A549 (cell line): ENCODE measurements around the gene IFT80. TPM values are rescaled to one million over a fixed set of nuclear protein-coding genes. Genes with fewer than 3 reads are reported as not detected.

ENCODE experiments used
- ATAC-seq, 2 experiments: fragments of 200-7000 bp in 1 of 2; fragments of >200 bp in 1 of 2; cut with Nextera tagmentation in 1 of 2; cut with Tn5 transposase in 1 of 2; 3 replicates each; pipeline versions ENCODE4 v1.8.0 to v1.9.1; 2018 to 2020; ENCODE audit warnings: mild to moderate bottlenecking in 1 of 2, moderate library complexity in 1 of 2
- CTCF ChIA-PET: fragments of 300-600 bp; sonication (Branson Sonifier 250); formaldehyde crosslinking; extraction: SDS; loops from one replicate; lab custom pipeline; 2021; ENCODE audit warnings: antibody characterized with exemption, inconsistent platforms; lab: Yijun Ruan, JAX
- POLR2A ChIA-PET: fragments of 350-600 bp; formaldehyde crosslinking; extraction: SDS; loops from one replicate; lab custom pipeline; 2021; ENCODE audit warnings: antibody characterized with exemption, inconsistent platforms; lab: Yijun Ruan, JAX
- DNase-seq, 2 experiments: peaks; one replicate each; pipeline versions ENCODE4 v3.0.0 to v3.0.0-alpha.2; 2011 to 2016; ENCODE audit warnings: low read depth in 1 of 2, low spot score in 1 of 2
- FAIRE-seq: peaks from 2 replicates; lab custom pipeline; 2011; peaks lifted over from hg19 to GRCh38; lab: Jason Lieb, UNC
- H3K27ac ChIP-seq, 2 experiments: fragments of >200 bp; sonication (Bioruptor Twin); formaldehyde crosslinking; 3 replicates each; pipeline ENCODE4 v1.5.1; 2016 to 2017
- H3K4me1 ChIP-seq: fragments of >200 bp; sonication (Bioruptor Twin); formaldehyde crosslinking; 3 replicates; pipeline ENCODE4 v1.6.1; 2016
- H3K4me2 ChIP-seq: fragments of >200 bp; sonication (Bioruptor Twin); formaldehyde crosslinking; 3 replicates; pipeline ENCODE4 v1.6.1; 2016
- H3K4me3 ChIP-seq: fragments of >200 bp; sonication (Bioruptor Twin); formaldehyde crosslinking; 3 replicates; pipeline ENCODE4 v1.5.1; 2016
- H3K9me3 ChIP-seq: fragments of >200 bp; sonication (Bioruptor Twin); formaldehyde crosslinking; 3 replicates; pipeline ENCODE4 v1.6.1; 2016
- CEBPB ChIP-seq, 2 experiments: fragments of >200 bp in 1 of 2; sonication (Bioruptor Twin) in 1 of 2; formaldehyde crosslinking in 1 of 2; IDR thresholded peaks; 2 replicates each; pipeline ENCODE4 v1.6.1; 2012 to 2016
- CHD4 ChIP-seq: fragments of 200-600 bp; sonication (generic); IDR thresholded peaks from 2 replicates; pipeline ENCODE4 v1.6.1; 2016; ENCODE audit warnings: antibody characterized with exemption, mild to moderate bottlenecking, borderline replicate concordance
- EHF ChIP-seq: fragments of 250-450 bp; sonication (Bioruptor Pico); IDR thresholded peaks from 2 replicates; pipeline ENCODE4 v1.5.0; 2020; ENCODE audit warnings: mild to moderate bottlenecking
- ESRRA ChIP-seq: fragments of 150-350 bp; IDR thresholded peaks from 2 replicates; pipeline ENCODE4 v1.6.1; 2014; ENCODE audit warnings: mild to moderate bottlenecking, low read length, borderline replicate concordance
- FOSL2 ChIP-seq, 2 experiments: fragments of 450-650 bp in 1 of 2; fragments of >200 bp in 1 of 2; sonication (Bioruptor Twin) in 1 of 2; formaldehyde crosslinking; IDR thresholded peaks; 2 replicates each; pipeline versions ENCODE4 v1.5.0 to v1.6.1; 2016 to 2020; ENCODE audit warnings: mild to moderate bottlenecking in 1 of 2, moderate library complexity in 1 of 2
- FOXS1 ChIP-seq: fragments of 250-450 bp; sonication (Bioruptor Pico); IDR thresholded peaks from 2 replicates; pipeline ENCODE4 v1.5.0; 2020; ENCODE audit warnings: mild to moderate bottlenecking, moderate library complexity
- GATA3 ChIP-seq: IDR thresholded peaks from 2 replicates; pipeline ENCODE4 v1.6.1; 2012; ENCODE audit warnings: borderline replicate concordance
- HDAC2 ChIP-seq: fragments of 200-600 bp; sonication (generic); IDR thresholded peaks from 2 replicates; pipeline ENCODE4 v1.6.1; 2016
- HEYL ChIP-seq: fragments of 250-450 bp; sonication (Bioruptor Pico); IDR thresholded peaks from 2 replicates; pipeline ENCODE4 v1.8.0; 2021; ENCODE audit warnings: mild to moderate bottlenecking, moderate library complexity
- HOXA7 ChIP-seq: fragments of 250-450 bp; sonication (Bioruptor Pico); IDR thresholded peaks from 2 replicates; pipeline ENCODE4 v1.5.0; 2020; ENCODE audit warnings: mild to moderate bottlenecking, moderate library complexity
- JUN ChIP-seq, 2 experiments: fragments of >200 bp; sonication (Bioruptor Twin); formaldehyde crosslinking; IDR thresholded peaks; 2 replicates in 1 of 2; 3 replicates in 1 of 2; pipeline ENCODE4 v1.6.1; 2016 to 2017
- JUNB ChIP-seq: fragments of >200 bp; sonication (Bioruptor Twin); formaldehyde crosslinking; IDR thresholded peaks from 2 replicates; pipeline ENCODE4 v1.6.1; 2016
- KDM1A ChIP-seq: fragments of 200-600 bp; sonication (generic); IDR thresholded peaks from 2 replicates; pipeline ENCODE4 v1.6.1; 2016; ENCODE audit warnings: low read depth, mild to moderate bottlenecking
- KDM5A ChIP-seq: fragments of 200-600 bp; sonication (generic); IDR thresholded peaks from 2 replicates; pipeline ENCODE4 v1.6.1; 2016; ENCODE audit warnings: antibody characterized with exemption, mild to moderate bottlenecking
- MAZ ChIP-seq: fragments of 150-350 bp; IDR thresholded peaks from 2 replicates; pipeline ENCODE4 v1.6.1; 2014; ENCODE audit warnings: antibody characterized with exemption, low read depth, low read length, borderline replicate concordance
- MYC ChIP-seq: IDR thresholded peaks from 2 replicates; pipeline ENCODE4 v1.6.1; 2012; ENCODE audit warnings: mild to moderate bottlenecking, inconsistent platforms, low read length, improper control_type of control experiment, borderline replicate concordance
- PHF8 ChIP-seq: fragments of 200-600 bp; sonication (generic); IDR thresholded peaks from 2 replicates; pipeline ENCODE4 v1.6.1; 2016; ENCODE audit warnings: low read depth, mild to moderate bottlenecking, antibody characterized with exemption, moderate library complexity, borderline replicate concordance
- RARB ChIP-seq: fragments of 250-450 bp; sonication (Bioruptor Pico); IDR thresholded peaks from 2 replicates; pipeline ENCODE4 v1.8.0; 2021; ENCODE audit warnings: mild to moderate bottlenecking, moderate library complexity
- RCOR1 ChIP-seq: fragments of 150-350 bp; IDR thresholded peaks from 2 replicates; pipeline ENCODE4 v1.6.1; 2014; ENCODE audit warnings: antibody characterized with exemption, low read length, low read depth
- RFX5 ChIP-seq: fragments of 450-650 bp; IDR thresholded peaks from 2 replicates; pipeline ENCODE4 v1.7.1; 2014; ENCODE audit warnings: antibody characterized with exemption, mild to moderate bottlenecking, moderate library complexity
- RNF2 ChIP-seq: fragments of 200-600 bp; sonication (generic); IDR thresholded peaks from 2 replicates; pipeline ENCODE4 v1.6.1; 2016; ENCODE audit warnings: low read depth, mild to moderate bottlenecking, antibody characterized with exemption, moderate library complexity, borderline replicate concordance
- SMC3 ChIP-seq: fragments of >200 bp; sonication (Bioruptor Twin); formaldehyde crosslinking; IDR thresholded peaks from 3 replicates; pipeline ENCODE4 v1.6.1; 2018; ENCODE audit warnings: inconsistent platforms
- TFCP2L1 ChIP-seq: fragments of 250-450 bp; sonication (Bioruptor Pico); IDR thresholded peaks from 2 replicates; pipeline ENCODE4 v1.5.0; 2021; ENCODE audit warnings: mild to moderate bottlenecking
- TP53 ChIP-seq: fragments of 250-450 bp; sonication (Bioruptor Pico); IDR thresholded peaks from 2 replicates; pipeline ENCODE4 v1.5.0; 2021; ENCODE audit warnings: mild to moderate bottlenecking, moderate library complexity
- ZNF302 ChIP-seq: fragments of 250-450 bp; sonication (Bioruptor Pico); IDR thresholded peaks from 2 replicates; pipeline ENCODE4 v1.9.0; 2021; ENCODE audit warnings: inconsistent platforms, mild to moderate bottlenecking, moderate library complexity
- WGBS: methylation state at CpG from one replicate; pipeline ENCODE4 v1.1.6; 2017; ENCODE audit errors: missing lambda C conversion rate; 5-methylcytosine and 5-hydroxymethylcytosine counted together
- polyA plus RNA-seq, 4 experiments: library from polyadenylated mRNA; depleted of rRNA in 3 of 4; stranded (reverse); fragments of >200 nt; fragmentation: RNase III in 1 of 4; extraction: RNeasy Plus Mini Kit Qiagen cat#74134 plus additional on column Dnase treatment in 1 of 4; gene quantifications; 2 replicates in 3 of 4; 3 replicates in 1 of 4; pipeline ENCODE4 v1.2.3, GENCODE V29; 2011 to 2017
- TF ChIP-seq, protein P1 (sequence below): IDR thresholded peaks from 2 replicates; pipeline ENCODE4 v1.6.1; 2012; ENCODE audit warnings: low read depth, borderline replicate concordance
- TF ChIP-seq, protein P2 (sequence below): IDR thresholded peaks from 2 replicates; pipeline ENCODE4 v1.6.1; 2012
- TF ChIP-seq, protein P3 (sequence below): fragments of >200 bp; sonication (Bioruptor Twin); formaldehyde crosslinking; IDR thresholded peaks from 2 replicates; pipeline ENCODE4 v1.6.1; 2016
- TF ChIP-seq, protein P4 (sequence below): IDR thresholded peaks from 2 replicates; pipeline ENCODE4 v1.6.1; 2012
- TF ChIP-seq, protein P5 (sequence below): fragments of 450-650 bp; IDR thresholded peaks from 2 replicates; pipeline ENCODE4 v1.6.1; 2014; ENCODE audit warnings: antibody characterized with exemption

Gene IFT80
- polyA plus RNA-seq, 2 of the 4 experiments (the other 2 are of a cell fraction): 30.6 to 41.8 TPM

DNA sequence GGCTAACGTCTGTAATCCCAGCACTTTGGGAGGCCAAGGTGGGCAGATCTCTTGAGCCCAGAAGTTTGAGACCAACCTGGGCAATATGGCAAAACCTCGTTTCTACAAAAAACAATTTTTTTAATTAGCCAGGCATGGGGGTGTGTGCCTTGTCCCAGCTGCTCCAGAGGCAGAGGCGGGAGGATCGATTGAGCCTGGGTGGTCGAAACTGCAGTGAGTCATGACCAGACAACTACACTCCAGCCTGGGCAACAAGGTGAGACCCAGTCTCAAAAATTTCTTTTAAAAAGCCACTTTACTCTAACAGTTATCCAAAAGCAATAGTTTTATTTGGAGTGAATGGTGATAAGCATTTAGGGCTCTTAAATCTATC is 38.0 kb upstream of the IFT80 start:
- DNase-seq: no peak
- peak in 1 of 2 experiments; percentile 49; a peak in 3 of 6 replicates for ATAC-seq
- FAIRE-seq: no peak
- ChIA-PET CTCF (no interaction called here), POLR2A (no interaction called here)
- Histone ChIP-seq H3K9me3 (no peaks in the 10 kb centered on the region), H3K4me3 (no peak overlapping the region), H3K4me2 (no peak overlapping the region), H3K4me1 (no peaks in the 10 kb centered on the region), H3K27ac (no peak overlapping the region)
- TF ChIP-seq, protein P1, sequence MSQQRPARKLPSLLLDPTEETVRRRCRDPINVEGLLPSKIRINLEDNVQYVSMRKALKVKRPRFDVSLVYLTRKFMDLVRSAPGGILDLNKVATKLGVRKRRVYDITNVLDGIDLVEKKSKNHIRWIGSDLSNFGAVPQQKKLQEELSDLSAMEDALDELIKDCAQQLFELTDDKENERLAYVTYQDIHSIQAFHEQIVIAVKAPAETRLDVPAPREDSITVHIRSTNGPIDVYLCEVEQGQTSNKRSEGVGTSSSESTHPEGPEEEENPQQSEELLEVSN: no peak
- TF ChIP-seq, protein P2, sequence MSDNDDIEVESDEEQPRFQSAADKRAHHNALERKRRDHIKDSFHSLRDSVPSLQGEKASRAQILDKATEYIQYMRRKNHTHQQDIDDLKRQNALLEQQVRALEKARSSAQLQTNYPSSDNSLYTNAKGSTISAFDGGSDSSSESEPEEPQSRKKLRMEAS: no peak
- TF ChIP-seq MYC (no peak), KDM1A (no peak), CEBPB (IDR thresholded peaks at IDR 0.05) (no peak), HOXA7 (CRISPR knock-in tag) (no peak), JUN (IDR thresholded peaks at IDR 0.05) (no peak), EHF (no peak), ZNF302 (no peak), SMC3 (no peak), PHF8 (no peak), RNF2 (no peak), KDM5A (no peak)
- TF ChIP-seq, protein P3, sequence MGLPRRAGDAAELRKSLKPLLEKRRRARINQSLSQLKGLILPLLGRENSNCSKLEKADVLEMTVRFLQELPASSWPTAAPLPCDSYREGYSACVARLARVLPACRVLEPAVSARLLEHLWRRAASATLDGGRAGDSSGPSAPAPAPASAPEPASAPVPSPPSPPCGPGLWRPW: no peak
- TF ChIP-seq, protein P4, sequence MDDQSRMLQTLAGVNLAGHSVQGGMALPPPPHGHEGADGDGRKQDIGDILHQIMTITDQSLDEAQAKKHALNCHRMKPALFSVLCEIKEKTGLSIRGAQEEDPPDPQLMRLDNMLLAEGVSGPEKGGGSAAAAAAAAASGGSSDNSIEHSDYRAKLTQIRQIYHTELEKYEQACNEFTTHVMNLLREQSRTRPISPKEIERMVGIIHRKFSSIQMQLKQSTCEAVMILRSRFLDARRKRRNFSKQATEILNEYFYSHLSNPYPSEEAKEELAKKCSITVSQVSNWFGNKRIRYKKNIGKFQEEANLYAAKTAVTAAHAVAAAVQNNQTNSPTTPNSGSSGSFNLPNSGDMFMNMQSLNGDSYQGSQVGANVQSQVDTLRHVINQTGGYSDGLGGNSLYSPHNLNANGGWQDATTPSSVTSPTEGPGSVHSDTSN: no peak
- TF ChIP-seq, all 56 proteins: peak for 0
- 73% methylated on average over 5 of the region's 5 CpGs for WGBS

DNA sequence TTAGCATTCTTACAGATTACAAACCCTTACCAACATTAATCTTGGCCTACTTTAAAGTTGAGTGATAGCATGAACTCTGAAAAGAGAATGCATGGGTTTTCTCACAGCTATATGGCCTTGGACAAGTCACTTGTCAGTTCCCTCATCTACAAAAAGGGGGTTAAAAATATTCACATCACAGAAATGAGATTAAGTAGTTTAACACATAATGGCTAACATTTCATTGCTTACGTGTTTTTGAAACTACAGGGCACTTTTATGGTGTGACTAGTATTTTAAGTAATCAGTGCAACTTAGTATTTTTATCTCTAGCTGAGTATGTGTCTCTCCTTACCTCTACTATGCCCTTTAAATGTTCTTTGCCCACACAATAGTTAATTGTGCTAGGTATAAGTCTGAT is 36.7 kb upstream of the IFT80 start:
- FAIRE-seq: peak; percentile 39
- H3K9me3 ChIP-seq: no peaks in the 10 kb centered on the region
- H3K4me2 ChIP-seq: no peak overlapping the region
- no peak overlapping the region for H3K4me3 ChIP-seq
- no peaks in the 10 kb centered on the region for H3K4me1 ChIP-seq
- CTCF ChIA-PET: interaction anchor here (0.8 to 1.2 kb wide), 2 partner anchors 9 to 14 kb away, joined by 3 to 5 read pairs; partner anchors contain the start of gene TRIM59
- no peak overlapping the region for H3K27ac ChIP-seq
- no peak for DNase-seq
- POLR2A ChIA-PET: interaction anchor here (1.2 kb wide), 1 partner anchor 13 kb away, joined by 4 read pairs; the partner anchor contains the start of gene TRIM59
- ATAC-seq: no peak
- 91% methylated on average over 1 of the region's 1 CpG for WGBS
- TF ChIP-seq, protein P1: no peak
- 0 out of 2 replicates have a peak, but pooled peaks have one; percentile 17 for TF ChIP-seq HOXA7 (CRISPR knock-in tag)
- no peak for TF ChIP-seq RARB (CRISPR knock-in tag)
- 0 out of 5 replicates have a peak, but pooled peaks of 1 of the 2 experiments have one; percentile 20 for TF ChIP-seq JUN (IDR thresholded peaks at IDR 0.05)
- TF ChIP-seq, all 56 proteins: peak for 2

DNA sequence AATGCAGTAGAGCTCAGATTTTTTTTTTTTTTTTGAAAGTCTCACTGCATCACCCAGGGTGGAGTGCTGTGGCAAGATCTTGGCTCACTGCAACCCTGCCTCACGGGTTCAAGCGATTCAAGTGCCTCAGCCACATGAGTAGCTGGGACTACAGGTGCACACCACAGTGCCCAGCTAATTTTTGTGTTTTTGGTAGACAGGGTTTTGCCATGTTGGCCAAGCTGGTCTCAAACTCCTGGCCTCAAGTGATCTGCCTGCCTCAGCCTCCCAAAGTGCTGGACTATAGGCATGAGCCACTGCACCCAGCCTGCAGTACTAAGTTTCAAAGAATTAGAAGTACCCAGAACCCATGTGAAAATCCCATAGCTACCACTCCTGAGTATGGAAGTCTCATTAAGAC is 36.1 kb upstream of the IFT80 start:
- FAIRE-seq: no peak
- DNase-seq: no peak
- POLR2A ChIA-PET: interaction anchor here (0.8 kb wide), 1 partner anchor 15 kb away, joined by 3 read pairs; the partner anchor contains the start of gene TRIM59
- Histone ChIP-seq H3K4me2 (no peak overlapping the region), H3K9me3 (no peaks in the 10 kb centered on the region), H3K4me3 (no peak overlapping the region), H3K4me1 (no peaks in the 10 kb centered on the region), H3K27ac (no peak overlapping the region)
- CTCF ChIA-PET: interaction anchor here (0.8 to 0.9 kb wide), 2 partner anchors 10 to 12 kb away, joined by 3 read pairs; no protein-coding TSS in a partner anchor
- no peak for TF ChIP-seq EHF
- no peak for TF ChIP-seq JUN (IDR thresholded peaks at IDR 0.05)
- no peak for TF ChIP-seq MYC
- TF ChIP-seq TP53 (CRISPR knock-in tag): no peak
- no peak for TF ChIP-seq HDAC2
- TF ChIP-seq CHD4: no peak
- TF ChIP-seq ESRRA: no peak
- TF ChIP-seq ZNF302: no peak
- TF ChIP-seq, protein P5, sequence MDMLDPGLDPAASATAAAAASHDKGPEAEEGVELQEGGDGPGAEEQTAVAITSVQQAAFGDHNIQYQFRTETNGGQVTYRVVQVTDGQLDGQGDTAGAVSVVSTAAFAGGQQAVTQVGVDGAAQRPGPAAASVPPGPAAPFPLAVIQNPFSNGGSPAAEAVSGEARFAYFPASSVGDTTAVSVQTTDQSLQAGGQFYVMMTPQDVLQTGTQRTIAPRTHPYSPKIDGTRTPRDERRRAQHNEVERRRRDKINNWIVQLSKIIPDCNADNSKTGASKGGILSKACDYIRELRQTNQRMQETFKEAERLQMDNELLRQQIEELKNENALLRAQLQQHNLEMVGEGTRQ: no peak
- TF ChIP-seq JUNB: no peak
- no peak for TF ChIP-seq FOSL2 (IDR thresholded peaks at IDR 0.05)
- no peak for TF ChIP-seq FOSL2 (CRISPR knock-in tag; IDR thresholded peaks at IDR 0.05)
- TF ChIP-seq MAZ: no peak
- no peak for TF ChIP-seq FOXS1 (CRISPR knock-in tag)
- TF ChIP-seq, protein P1: no peak
- TF ChIP-seq GATA3: no peak
- TF ChIP-seq TFCP2L1: no peak
- TF ChIP-seq RCOR1: no peak
- TF ChIP-seq HEYL (CRISPR knock-in tag): no peak
- no peak for TF ChIP-seq RFX5
- 90% methylated on average over 2 of the region's 2 CpGs for WGBS
- no peak for ATAC-seq
